Mammary epithelial cell (primary cell): ENCODE measurements around the gene GPRIN3.

Experiments used
- CTCF ChIP-seq, 2 donors: IDR thresholded peaks in 1 of 2; conservative IDR thresholded peaks in 1 of 2; 2 replicates each; pipeline ENCODE4 v1.5.1; 2011 to 2012; ENCODE audit warnings: inconsistent platforms in 2 of 2, low read length in 2 of 2, mild to moderate bottlenecking in 2 of 2, control low read depth in 1 of 2, low read depth in 1 of 2; ENCODE audit not compliant: insufficient read depth in 1 of 2; ENCODE audit errors: extremely low read depth in 1 of 2
- EZH2 ChIP-seq: IDR thresholded peaks from 2 replicates; pipeline ENCODE4 v1.6.1; 2012; ENCODE audit warnings: low read length, inconsistent platforms, borderline replicate concordance

GRCh38 chr4:89222170-89222569, 85.4 kb downstream of the GPRIN3 start:
- TF ChIP-seq CTCF (conservative IDR thresholded peaks at IDR 0.05 in 1 of 2, IDR thresholded peaks at IDR 0.05 in 1 of 2; ENCODE audit: extremely low read depth in 1 of 2, insufficient read depth in 1 of 2, low read depth in 1 of 2, low read length in 2 of 2) (no peak), EZH2 (no peak)
